CD14-positive monocyte (primary cell): ENCODE data around the gene SLN. TPM values are rescaled to one million over a fixed set of nuclear protein-coding genes. Genes with fewer than 3 reads are reported as not detected.

Experiments used
- DNase-seq, 3 donors: peaks; one replicate each; pipeline ENCODE4 v3.0.0-alpha.2; 2011 to 2022
- H2AFZ ChIP-seq: 2 replicates; pipeline ENCODE4 v1.6.0; 2012; ENCODE audit warnings: mild to moderate bottlenecking, low read depth, low read length, inconsistent platforms; ENCODE audit not compliant: insufficient read depth, poor library complexity, severe bottlenecking
- H3K27ac ChIP-seq, 2 donors: 1 replicate in 1 of 2; 2 replicates in 1 of 2; pipeline ENCODE4 v1.5.1; 2012 to 2013; ENCODE audit warnings: low read length in 2 of 2, control low read depth in 1 of 2, inconsistent platforms in 1 of 2, low read depth in 1 of 2, mild to moderate bottlenecking in 1 of 2
- H3K27me3 ChIP-seq, 2 donors: one replicate each; pipeline versions ENCODE4 v1.6.0 to v1.6.1; 2011 to 2013; ENCODE audit warnings: low read length in 2 of 2; ENCODE audit not compliant: control insufficient read depth in 2 of 2, insufficient read depth in 2 of 2
- H3K36me3 ChIP-seq, 2 donors: replicated peaks in 1 of 2; 1 replicate in 1 of 2; 2 replicates in 1 of 2; pipeline versions ENCODE4 v1.5.1 to v1.6.1; 2012 to 2013; ENCODE audit warnings: low read length in 2 of 2, control low read depth in 1 of 2, inconsistent platforms in 1 of 2, mild to moderate bottlenecking in 1 of 2; ENCODE audit not compliant: insufficient read depth in 2 of 2, control insufficient read depth in 1 of 2
- H3K4me1 ChIP-seq, 2 donors: 1 replicate in 1 of 2; 2 replicates in 1 of 2; pipeline versions ENCODE4 v1.5.1 to v1.6.1; 2012 to 2013; ENCODE audit warnings: low read length in 2 of 2, control low read depth in 1 of 2, inconsistent platforms in 1 of 2, mild to moderate bottlenecking in 1 of 2, moderate library complexity in 1 of 2; ENCODE audit not compliant: insufficient read depth in 2 of 2, control insufficient read depth in 1 of 2
- H3K4me2 ChIP-seq: replicated peaks from 2 replicates; pipeline ENCODE3; 2012; ENCODE audit warnings: low read length, moderate library complexity, mild to moderate bottlenecking; ENCODE audit not compliant: poor library complexity, severe bottlenecking; ENCODE audit errors: extremely low read depth
- H3K4me3 ChIP-seq, 3 experiments: fragments of 200-600 bp in 1 of 3; sonication (generic) in 1 of 3; replicated peaks in 1 of 3; 1 replicate in 2 of 3; 2 replicates in 1 of 3; pipeline ENCODE4 v1.5.1; 2011 to 2013; ENCODE audit warnings: low read length in 3 of 3, mild to moderate bottlenecking in 3 of 3, control low read depth in 2 of 3, low read depth in 2 of 3, inconsistent platforms in 1 of 3, moderate library complexity in 1 of 3
- H3K79me2 ChIP-seq: 2 replicates; pipeline ENCODE4 v1.6.0; 2012; ENCODE audit warnings: mild to moderate bottlenecking, control low read depth, inconsistent platforms, low read length, moderate library complexity; ENCODE audit not compliant: insufficient read depth
- H3K9ac ChIP-seq: 2 replicates; pipeline ENCODE4 v1.6.0; 2017; ENCODE audit warnings: low read length, mild to moderate bottlenecking; ENCODE audit not compliant: insufficient read depth, poor library complexity, severe bottlenecking
- H3K9me3 ChIP-seq, 2 donors: replicated peaks in 1 of 2; 1 replicate in 1 of 2; 2 replicates in 1 of 2; pipeline versions ENCODE4 v1.5.1 to v1.6.1; 2012 to 2013; ENCODE audit warnings: low read length in 2 of 2, control low read depth in 1 of 2; ENCODE audit not compliant: control insufficient read depth in 1 of 2, insufficient read depth in 1 of 2
- H4K20me1 ChIP-seq: 2 replicates; pipeline ENCODE4 v1.6.0; 2012; ENCODE audit warnings: mild to moderate bottlenecking, low read length, control low read depth, moderate library complexity; ENCODE audit not compliant: insufficient read depth
- H3K27ac Mint-ChIP-seq, 7 donors: one replicate each; pipeline ENCODE4 v1.8.0; 2020; ENCODE audit warnings: mild to moderate bottlenecking in 7 of 7, mixed read lengths in 7 of 7, moderate library complexity in 6 of 7, inconsistent platforms in 2 of 7
- H3K27me3 Mint-ChIP-seq, 3 donors: one replicate each; pipeline ENCODE4 v1.8.0; 2021 to 2022; ENCODE audit warnings: low read depth in 3 of 3, mild to moderate bottlenecking in 3 of 3, mixed read lengths in 3 of 3, moderate library complexity in 3 of 3, inconsistent platforms in 1 of 3
- H3K36me3 Mint-ChIP-seq, 2 donors: one replicate each; pipeline ENCODE4 v1.8.0; 2020; ENCODE audit warnings: mixed read lengths in 2 of 2, inconsistent platforms in 1 of 2, mild to moderate bottlenecking in 1 of 2
- H3K4me1 Mint-ChIP-seq: one replicate; pipeline ENCODE4 v1.8.0; 2020; ENCODE audit warnings: mild to moderate bottlenecking, mixed read lengths
- H3K4me3 Mint-ChIP-seq, 2 donors: one replicate each; pipeline ENCODE4 v1.8.0; 2020; ENCODE audit warnings: mild to moderate bottlenecking in 2 of 2, mixed read lengths in 2 of 2, moderate library complexity in 1 of 2
- H3K9me3 Mint-ChIP-seq, 7 donors: one replicate each; pipeline ENCODE4 v1.8.0; 2020 to 2022; ENCODE audit warnings: mixed read lengths in 7 of 7, mild to moderate bottlenecking in 6 of 7, moderate library complexity in 6 of 7, inconsistent platforms in 2 of 7
- WGBS: methylation state at CpG from one replicate; pipeline ENCODE4 v1.1.5; 2013; ENCODE audit warnings: missing lambda C conversion rate; ENCODE audit not compliant: insufficient coverage; 5-methylcytosine and 5-hydroxymethylcytosine counted together
- intact Hi-C, 2 donors: fragments of 100-400 bp; cut with micrococcal nuclease; formaldehyde crosslinking; loops; one replicate each; pipeline versions ENCODE4 v1.15.0 to v1.15.1; 2023
- polyA plus RNA-seq, 3 donors: library from polyadenylated mRNA; depleted of rRNA in 1 of 3; unstranded in 2 of 3; stranded (reverse) in 1 of 3; fragments of 300-500 nt in 2 of 3; fragments of >200 nt in 1 of 3; fragmentation: Illumina TruSeq in 2 of 3; gene quantifications; 1 replicate in 2 of 3; 2 replicates in 1 of 3; pipeline ENCODE4 v1.2.3, GENCODE V29; 2012 to 2021
- TF ChIP-seq, protein P1 (sequence below): fragments of 200-600 bp; IDR thresholded peaks from one replicate; pipeline ENCODE4 v1.8.0; 2022; ENCODE audit warnings: antibody characterized with exemption, mild to moderate bottlenecking

SLN gene
- polyA plus RNA-seq, 3 donors, result not detected

DNA sequence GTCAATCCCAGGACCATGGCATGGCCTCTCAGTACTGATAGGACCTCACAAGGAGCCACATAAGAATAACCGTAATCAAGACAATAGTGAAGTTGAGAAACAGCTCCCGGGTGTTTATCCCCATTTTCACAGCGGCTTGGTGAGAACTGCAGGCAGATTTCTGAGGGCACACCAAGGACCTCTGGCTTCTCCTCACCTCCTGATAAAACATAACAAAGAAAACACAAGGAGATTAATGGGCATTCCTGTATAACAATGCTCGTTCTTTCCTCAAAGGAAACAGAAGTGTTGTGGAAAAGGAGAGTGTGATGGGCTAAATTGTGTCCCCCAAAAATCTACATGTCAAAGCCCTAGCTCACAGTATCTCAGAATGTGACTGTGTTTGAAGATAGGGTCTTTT, 4.0 kb downstream of the SLN start:
- Mint-ChIP-seq H3K27ac (no peak overlapping the region), H3K4me3 (no peak overlapping the region), H3K36me3 (no peaks in the 10 kb centered on the region), H3K9me3 (peaks cover 0 to 3% (median 2%) of the 10 kb centered on the region in 7 donors), H3K27me3 (peaks cover 1 to 12% (median 10%) of the 10 kb centered on the region in 3 donors), H3K4me1 (no peaks in the 10 kb centered on the region)
- Histone ChIP-seq H2AFZ (no peak overlapping the region), H3K4me2 (no peak overlapping the region), H3K4me1 (no peaks in the 10 kb centered on the region), H3K9me3 (no peaks in the 10 kb centered on the region), H3K9ac (no peak overlapping the region), H3K27me3 (peaks cover 2 to 4% of the 10 kb centered on the region in 2 donors), H4K20me1 (no peaks in the 10 kb centered on the region), H3K79me2 (no peaks in the 10 kb centered on the region), H3K4me3 (no peak overlapping the region), H3K36me3 (no peaks in the 10 kb centered on the region), H3K27ac (no peak overlapping the region)
- TF ChIP-seq, protein P1, sequence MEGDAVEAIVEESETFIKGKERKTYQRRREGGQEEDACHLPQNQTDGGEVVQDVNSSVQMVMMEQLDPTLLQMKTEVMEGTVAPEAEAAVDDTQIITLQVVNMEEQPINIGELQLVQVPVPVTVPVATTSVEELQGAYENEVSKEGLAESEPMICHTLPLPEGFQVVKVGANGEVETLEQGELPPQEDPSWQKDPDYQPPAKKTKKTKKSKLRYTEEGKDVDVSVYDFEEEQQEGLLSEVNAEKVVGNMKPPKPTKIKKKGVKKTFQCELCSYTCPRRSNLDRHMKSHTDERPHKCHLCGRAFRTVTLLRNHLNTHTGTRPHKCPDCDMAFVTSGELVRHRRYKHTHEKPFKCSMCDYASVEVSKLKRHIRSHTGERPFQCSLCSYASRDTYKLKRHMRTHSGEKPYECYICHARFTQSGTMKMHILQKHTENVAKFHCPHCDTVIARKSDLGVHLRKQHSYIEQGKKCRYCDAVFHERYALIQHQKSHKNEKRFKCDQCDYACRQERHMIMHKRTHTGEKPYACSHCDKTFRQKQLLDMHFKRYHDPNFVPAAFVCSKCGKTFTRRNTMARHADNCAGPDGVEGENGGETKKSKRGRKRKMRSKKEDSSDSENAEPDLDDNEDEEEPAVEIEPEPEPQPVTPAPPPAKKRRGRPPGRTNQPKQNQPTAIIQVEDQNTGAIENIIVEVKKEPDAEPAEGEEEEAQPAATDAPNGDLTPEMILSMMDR, result no peak
- DNase-seq, result no peak
- intact Hi-C loops, result no loop called here
- no CpG with 5 or more reads among the region's 4 CpGs for WGBS

DNA sequence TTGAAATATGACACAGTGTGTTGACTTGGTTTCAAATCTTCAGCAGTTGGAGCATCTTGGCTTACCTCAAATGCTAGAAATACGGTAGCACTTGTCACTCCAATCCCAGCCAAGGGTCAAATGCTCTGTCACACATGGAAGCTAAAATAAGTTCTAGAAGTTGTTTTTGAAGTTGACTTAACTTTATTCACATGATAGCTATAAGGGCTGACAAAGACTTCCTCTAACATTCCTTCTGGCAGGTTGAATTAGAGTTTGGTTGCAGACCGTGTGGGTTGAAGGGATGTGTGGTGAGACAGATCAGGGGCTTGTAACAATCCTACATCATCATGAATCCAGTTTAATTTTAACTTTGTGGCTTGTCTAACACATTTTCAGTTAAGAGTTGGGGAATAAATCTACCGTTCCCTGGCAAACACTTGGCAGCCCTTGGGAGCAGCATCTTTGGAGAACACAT, 4.6 kb downstream of the SLN start:
- no peak overlapping the region for H3K4me3 ChIP-seq
- intact Hi-C loops, result no loop called here
- peaks cover 0 to 3% (median 2%) of the 10 kb centered on the region in 7 donors for H3K9me3 Mint-ChIP-seq
- H3K27ac Mint-ChIP-seq, result no peak overlapping the region
- no peaks in the 10 kb centered on the region for H3K79me2 ChIP-seq
- no peak overlapping the region for H2AFZ ChIP-seq
- H3K4me3 Mint-ChIP-seq, result no peak overlapping the region
- peaks cover 2 to 4% of the 10 kb centered on the region in 2 donors for H3K27me3 ChIP-seq
- DNase-seq, result no peak
- H3K27me3 Mint-ChIP-seq, result peaks cover 1 to 12% (median 9%) of the 10 kb centered on the region in 3 donors
- no peaks in the 10 kb centered on the region for H3K9me3 ChIP-seq
- no peak overlapping the region for H3K27ac ChIP-seq
- H3K4me1 ChIP-seq, result no peaks in the 10 kb centered on the region
- no peak overlapping the region for H3K9ac ChIP-seq
- H3K4me2 ChIP-seq, result no peak overlapping the region
- H3K36me3 Mint-ChIP-seq, result no peaks in the 10 kb centered on the region
- no peaks in the 10 kb centered on the region for H3K36me3 ChIP-seq
- 60% methylated on average over 1 of the region's 3 CpGs for WGBS
- no peaks in the 10 kb centered on the region for H4K20me1 ChIP-seq
- no peaks in the 10 kb centered on the region for H3K4me1 Mint-ChIP-seq
- TF ChIP-seq, protein P1, result no peak
